Measurements from ENCODE around the gene GRPEL1. TPM values are rescaled to one million over a fixed set of nuclear protein-coding genes. Genes with fewer than 3 reads are reported as not detected.
A peak's percentile ranks its signal among the peaks of the same experiment; 100 is the strongest.
"Not testable (repeated sequence)": the region's sequence is repeated elsewhere in the genome, so short reads cannot be mapped to it uniquely, and the experiment has no call there.

GRPEL1 gene
- polyA plus RNA-seq (ENCODE audit: insufficient read length in 10 of 10): 10 to 100 TPM; 25.3 to 35.3 (median 29.8) TPM
- long read RNA-seq, donor 1, transcript GRPEL1-201 (4 exons, 2,775 nt): major isoform, 14 of 14 reads
- long read RNA-seq, donor 1, partial matches to known transcripts: 0 of 14 reads
- long read RNA-seq, donor 1, other reads (novel, unspliced or antisense): 0 of 14 reads
- long read RNA-seq, donor 2, transcript GRPEL1-201 (4 exons, 2,775 nt): major isoform, 11 of 15 reads
- long read RNA-seq, donor 2, partial matches to known transcripts: 0 of 15 reads
- long read RNA-seq, donor 2, other reads (novel, unspliced or antisense): 0 of 15 reads
- long read RNA-seq, donor 3: 0 reads
- long read RNA-seq, donor 4, transcript GRPEL1-201 (4 exons, 2,775 nt): major isoform, 8 of 8 reads
- long read RNA-seq, donor 4, partial matches to known transcripts: 0 of 8 reads
- long read RNA-seq, donor 4, other reads (novel, unspliced or antisense): 0 of 8 reads
- long read RNA-seq, donor 5, transcript GRPEL1-201 (4 exons, 2,775 nt): major isoform, 20 of 21 reads
- long read RNA-seq, donor 5, partial matches to known transcripts: 0 of 21 reads
- long read RNA-seq, donor 5, other reads (novel, unspliced or antisense): 0 of 21 reads
- long read RNA-seq, donor 6, transcript GRPEL1-201 (4 exons, 2,775 nt): major isoform, 21 of 21 reads
- long read RNA-seq, donor 6, partial matches to known transcripts: 0 of 21 reads
- long read RNA-seq, donor 6, other reads (novel, unspliced or antisense): 0 of 21 reads
- long read RNA-seq, donor 7, transcript GRPEL1-201 (4 exons, 2,775 nt): major isoform, 14 of 14 reads
- long read RNA-seq, donor 7, partial matches to known transcripts: 0 of 14 reads
- long read RNA-seq, donor 7, other reads (novel, unspliced or antisense): 0 of 14 reads
- long read RNA-seq, donor 8, transcript GRPEL1-201 (4 exons, 2,775 nt): major isoform, 15 of 17 reads
- long read RNA-seq, donor 8, partial matches to known transcripts: 0 of 17 reads
- long read RNA-seq, donor 8, other reads (novel, unspliced or antisense): 0 of 17 reads
- long read RNA-seq, donor 9, partial matches to known transcripts: 0 of 1 reads
- long read RNA-seq, donor 9, other reads (novel, unspliced or antisense): 0 of 1 reads

DNA sequence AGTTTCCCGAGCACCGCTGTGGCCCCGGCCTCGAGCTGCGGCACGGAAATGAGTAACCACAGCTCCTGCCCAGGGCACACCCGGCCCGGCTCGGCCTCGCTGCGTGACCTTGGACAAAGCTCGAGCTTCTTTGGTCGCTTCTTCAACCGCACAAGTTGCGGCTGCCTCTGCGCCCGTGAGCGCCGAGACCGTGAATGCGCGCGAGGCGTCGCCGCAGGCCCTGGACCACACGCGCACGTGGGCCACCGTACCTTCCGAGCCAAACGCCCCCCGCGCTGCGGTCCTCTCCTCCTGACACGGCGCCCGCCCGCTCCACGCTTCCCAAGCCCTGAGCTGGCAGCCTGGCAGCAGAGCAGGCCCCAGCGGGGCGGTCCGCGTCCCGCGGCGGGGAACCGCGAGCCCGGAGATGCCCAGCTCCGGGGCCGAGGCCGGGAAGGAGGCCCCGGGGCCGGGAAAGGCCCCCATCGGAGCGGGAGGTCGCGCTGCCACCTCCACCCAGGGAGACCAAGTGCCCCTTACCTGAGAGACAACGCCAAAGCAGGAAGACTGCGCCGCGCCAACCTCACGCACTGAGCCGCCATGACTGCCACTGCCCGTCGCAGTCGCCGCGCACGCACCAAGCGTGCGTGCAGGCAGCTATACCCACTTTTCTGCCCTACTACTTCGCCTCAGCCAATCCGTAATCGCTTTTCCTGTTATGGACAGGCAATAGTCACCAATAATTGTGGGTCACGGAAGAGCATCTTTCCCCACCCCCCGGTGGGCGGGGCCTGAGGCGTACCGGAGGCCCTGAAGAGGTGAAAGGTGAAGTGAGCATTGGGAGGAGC lies at the start of gene GRPEL1:
GRPEL1 (minus strand) TSS at position 613 of the 827 bp plus-strand sequence; CDS start at position 581, 32 bp downstream.
- peak; percentile 100 for DNase-seq

GRCh38 chr4:7116705-7117104 lies 48.8 kb upstream of the GRPEL1 start:
- DNase-seq: no peak

DNA sequence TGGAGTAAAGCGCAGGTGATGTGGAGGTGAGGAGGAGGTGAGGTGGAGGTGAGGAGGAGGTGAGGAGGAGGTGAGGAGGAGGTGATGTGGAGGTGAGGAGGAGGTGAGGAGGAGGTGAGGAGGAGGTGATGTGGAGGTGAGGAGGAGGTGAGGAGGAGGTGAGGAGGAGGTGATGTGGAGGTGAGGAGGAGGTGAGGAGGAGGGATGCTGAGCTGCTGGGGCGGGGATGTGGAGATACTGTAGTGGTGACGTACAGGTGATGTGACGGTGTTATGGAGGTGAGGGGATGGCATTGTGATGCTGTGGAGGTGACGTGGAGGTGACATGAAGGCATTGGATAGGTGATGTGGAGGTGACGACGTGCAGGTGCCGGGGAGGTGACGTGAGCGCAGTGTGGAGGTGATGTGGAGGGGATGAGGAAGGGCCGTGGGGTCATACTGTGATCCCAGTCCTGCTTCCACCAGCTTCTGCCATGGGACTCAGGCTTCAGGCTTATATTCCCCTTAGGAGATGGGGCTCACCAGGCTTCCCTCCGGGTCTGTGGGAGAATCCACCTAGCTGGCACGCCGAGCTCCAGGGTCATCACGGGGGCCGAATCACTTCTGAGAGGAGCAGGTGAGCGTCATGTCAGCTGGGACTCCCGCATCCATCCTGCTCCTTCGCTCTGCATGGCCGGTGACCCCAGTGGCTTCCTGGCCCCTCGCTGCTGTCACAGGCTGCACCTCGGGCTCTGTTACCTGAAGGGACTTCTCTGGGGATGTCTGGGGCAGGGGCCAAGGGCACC lies 47.9 kb upstream of the GRPEL1 start:
- DNase-seq: no peak

GRCh38 chr4:7112656-7113055 lies 44.8 kb upstream of the GRPEL1 start:
- no peak for DNase-seq

GRCh38 chr4:7111441-7111840 lies 43.6 kb upstream of the GRPEL1 start:
- DNase-seq: no peak

- DNase-seq: no peak
Observed at GRCh38 chr4:7110546-7110945, 42.7 kb upstream of the GRPEL1 start.

- no peak for DNase-seq
Observed at GRCh38 chr4:7109169-7109568, 41.3 kb upstream of the GRPEL1 start.

- no peak for DNase-seq
Observed at GRCh38 chr4:7108660-7109059, 40.8 kb upstream of the GRPEL1 start.

DNA sequence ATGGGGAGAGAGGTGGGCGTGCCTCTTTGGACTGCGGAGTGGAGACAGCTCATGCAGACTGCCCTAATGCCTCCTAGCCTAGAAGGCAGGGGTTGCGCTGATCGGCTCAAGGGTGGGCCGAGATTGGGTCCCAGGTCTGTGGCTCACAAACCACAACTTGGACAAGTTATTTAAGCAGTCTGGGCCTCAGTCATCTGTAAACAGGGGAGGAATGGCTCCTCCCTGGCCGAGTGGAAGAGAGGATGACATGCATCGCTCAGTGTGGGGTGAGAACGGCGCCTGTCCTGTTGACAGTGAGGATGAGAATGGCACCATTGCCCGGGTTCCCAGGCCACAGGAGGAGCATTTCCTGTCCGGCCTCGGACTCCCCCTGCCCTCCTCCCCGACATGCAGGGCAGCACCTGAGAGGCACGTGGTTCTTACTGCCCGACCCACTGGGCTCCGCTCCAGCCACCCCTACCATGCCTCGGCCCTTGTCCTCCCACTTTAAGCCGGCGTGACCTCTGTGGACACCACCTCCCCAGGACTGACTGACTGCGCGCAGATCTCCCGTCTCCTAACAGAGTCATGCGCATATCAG lies 40.3 kb upstream of the GRPEL1 start:
- no peak for DNase-seq

- no peak for DNase-seq
Observed at GRCh38 chr4:7107166-7107905, 39.5 kb upstream of the GRPEL1 start.

DNA sequence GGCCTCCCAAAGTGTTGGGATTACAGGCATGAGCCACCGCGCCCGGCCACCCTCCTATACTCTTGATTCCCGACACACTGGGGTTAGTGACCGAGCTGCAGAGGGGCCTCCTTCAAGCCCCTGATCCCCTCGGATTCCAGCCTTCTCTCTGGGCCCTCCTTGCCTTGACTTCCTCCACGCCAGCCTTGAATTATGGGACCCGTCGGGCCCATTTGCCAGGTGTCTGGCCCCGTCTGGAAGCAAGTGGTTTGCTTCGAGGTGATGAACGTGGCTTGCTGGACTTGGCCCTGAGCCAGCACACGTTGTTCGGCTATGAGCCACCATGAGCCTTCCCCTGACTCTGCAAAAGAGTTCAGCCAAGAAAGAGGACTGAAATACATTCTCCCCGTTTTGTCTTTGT lies 37.4 kb upstream of the GRPEL1 start:
- DNase-seq: peak in 2 of 3 donors; percentile 24 to 80

GRCh38 chr4:7104366-7105031 lies 36.6 kb upstream of the GRPEL1 start:
- no peak for DNase-seq

- DNase-seq: peak; percentile 13 to 89 (median 75)
Observed at GRCh38 chr4:7103607-7104365, 35.9 kb upstream of the GRPEL1 start.

DNA sequence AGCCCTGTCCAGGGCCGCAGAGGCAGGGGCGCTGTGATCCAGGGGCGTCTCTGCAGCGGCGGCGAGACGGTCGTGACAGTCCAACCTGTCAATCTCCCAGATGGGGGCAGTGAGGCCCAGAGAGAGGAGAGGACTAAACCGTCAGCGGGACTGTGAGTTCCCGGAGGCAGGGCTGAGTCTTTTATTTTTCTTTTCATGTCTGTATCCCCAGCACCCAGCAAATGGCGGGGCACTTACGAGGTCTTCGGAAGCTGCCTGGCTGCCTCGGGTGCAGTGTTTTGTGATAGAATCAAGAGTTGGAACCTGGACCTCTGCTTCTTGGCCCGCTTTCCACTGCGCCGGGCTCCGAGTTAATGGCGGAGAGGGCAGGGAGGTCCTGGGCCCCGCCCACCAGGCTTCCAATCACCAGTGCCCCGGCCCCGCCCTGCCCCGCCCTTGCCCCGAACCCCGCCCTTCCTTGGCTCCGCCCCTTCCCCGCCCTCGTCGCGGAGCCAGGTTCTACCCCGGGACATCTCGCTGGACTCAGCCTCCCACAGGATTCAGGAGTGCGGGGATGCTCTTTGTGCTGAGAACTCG lies 35.3 kb upstream of the GRPEL1 start:
- DNase-seq: peak; percentile 49 to 76 (median 73)

DNA sequence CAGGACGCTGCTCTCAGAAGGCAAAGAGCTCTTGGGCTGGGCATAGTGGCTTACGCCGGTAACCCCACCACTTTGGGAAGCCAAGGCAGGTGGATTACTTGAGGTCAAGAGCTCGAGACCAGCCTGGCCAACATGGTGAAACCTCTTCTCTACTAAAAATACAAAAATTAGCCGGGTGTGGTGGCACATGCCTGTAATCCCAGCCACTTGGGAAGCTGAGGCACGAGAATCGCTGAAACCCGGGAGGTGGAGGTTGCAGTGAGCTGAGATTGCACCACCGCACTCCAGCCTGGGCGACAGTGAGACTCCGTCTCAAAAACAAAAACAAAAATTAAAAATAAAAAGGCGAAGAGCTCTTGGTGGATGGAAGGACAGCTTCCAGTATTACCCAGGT lies 34.6 kb upstream of the GRPEL1 start:
- DNase-seq: not testable (repeated sequence)

DNA sequence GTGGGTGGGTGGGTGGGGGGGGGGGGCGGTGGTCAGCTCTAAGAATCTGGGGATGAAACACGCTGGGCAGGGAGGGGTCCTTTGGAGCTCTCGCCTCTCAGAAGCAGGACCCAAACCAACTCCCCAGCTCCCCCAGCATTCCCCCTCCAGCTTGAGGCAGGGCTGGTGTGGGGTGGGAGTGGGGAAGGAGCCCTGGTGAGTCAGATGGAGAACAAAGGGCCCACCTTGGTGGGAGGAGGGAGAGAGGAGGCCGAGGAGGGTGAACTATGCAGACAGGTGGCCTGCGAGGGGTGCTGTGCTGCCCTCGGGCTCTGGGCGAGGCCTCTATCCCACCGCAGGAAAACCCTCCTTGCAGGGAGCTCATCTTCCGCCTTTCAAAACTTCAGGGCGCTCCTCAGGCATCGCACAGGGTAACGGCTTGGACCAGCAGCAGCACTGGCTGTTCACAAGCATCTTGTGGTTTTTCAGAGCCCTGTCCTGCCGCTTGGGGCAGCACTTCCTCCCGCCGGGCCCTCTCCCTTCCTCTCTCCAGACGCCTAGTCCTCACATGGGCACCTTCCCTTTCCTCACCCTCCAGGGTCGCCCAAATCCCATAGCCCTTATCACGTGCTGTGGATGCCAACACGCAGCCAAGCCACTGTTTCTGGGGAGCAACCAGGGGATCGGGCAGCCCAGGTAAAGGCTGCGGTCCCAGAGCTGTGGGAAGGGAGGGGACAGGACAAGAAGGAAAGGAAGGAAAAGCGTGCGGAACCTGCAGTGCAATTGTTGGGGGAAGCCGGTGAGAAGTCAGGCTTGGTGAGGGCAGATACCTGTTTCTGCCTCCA lies 34.0 kb upstream of the GRPEL1 start:
- DNase-seq: peak; percentile 34 to 79 (median 43)

DNA sequence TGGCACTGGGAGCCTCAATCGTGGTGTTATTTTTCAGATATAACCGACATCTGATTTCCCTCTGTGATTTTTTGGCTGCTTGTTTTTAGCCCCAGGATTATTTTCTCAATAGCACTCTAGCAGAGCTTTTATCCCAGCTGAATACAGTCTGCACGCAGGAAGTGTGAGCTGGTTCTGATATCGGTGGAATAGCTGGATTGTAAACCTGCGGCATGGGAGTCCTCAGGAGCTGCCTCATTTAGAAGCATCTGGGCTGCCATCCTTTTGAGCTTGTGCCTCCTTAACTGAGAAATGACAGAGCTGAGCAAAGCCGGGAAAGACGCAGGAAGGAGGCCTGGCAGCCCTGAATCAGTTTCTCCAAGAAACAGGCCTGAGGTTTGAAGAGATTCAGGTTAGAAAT lies 28.4 kb upstream of the GRPEL1 start:
- no peak for DNase-seq

Data from muscle of back (tissue), 13 donors.